HG03571 (cell line): ENCODE data around the gene ACTR3C.
"Not testable (repeated sequence)": the region's sequence is repeated elsewhere in the genome, so short reads cannot be mapped to it uniquely, and the experiment has no call there.

ENCODE experiments used
- ATAC-seq: cut with Tn5 transposase; IDR thresholded peaks from one replicate; pipeline ENCODE4 v1.9.1; 2021; ENCODE audit not compliant: unreplicated experiment

The ACTR3C gene

GRCh38 chr7:150219941-150220658 is 103.2 kb downstream of the ACTR3C start:
- ATAC-seq: not testable (repeated sequence)

GRCh38 chr7:150206848-150207247 is 116.5 kb downstream of the ACTR3C start:
- not testable (repeated sequence) for ATAC-seq

- ATAC-seq: not testable (repeated sequence)
Measured at GRCh38 chr7:150205866-150206265, 117.5 kb downstream of the ACTR3C start.

- not testable (repeated sequence) for ATAC-seq
Measured at GRCh38 chr7:150204577-150204976, 118.8 kb downstream of the ACTR3C start.

GRCh38 chr7:150202894-150203293 is 120.5 kb downstream of the ACTR3C start:
- ATAC-seq: not testable (repeated sequence)
